DND-41 (cell line): Measurements from ENCODE around the gene FOXK1.

ENCODE experiments used
- ATAC-seq: fragments of 200-7000 bp; cut with Tn5 transposase; 3 replicates; pipeline ENCODE4 v1.9.1; 2021; ENCODE audit warnings: low read depth; ENCODE audit not compliant: insufficient read depth
- DNase-seq: peaks from one replicate; pipeline ENCODE4 v3.0.0-alpha.2; 2020
- H2AFZ ChIP-seq: 2 replicates; pipeline ENCODE4 v1.6.0; 2012; ENCODE audit warnings: low read depth, low read length
- H3K27ac ChIP-seq: 2 replicates; pipeline ENCODE4 v1.5.1; 2012; ENCODE audit warnings: low read length, inconsistent platforms
- H3K27me3 ChIP-seq: fragments of 200-600 bp; sonication (generic); 2 replicates; pipeline ENCODE4 v1.6.0; 2012; ENCODE audit warnings: low read length, mild to moderate bottlenecking, inconsistent platforms; ENCODE audit not compliant: insufficient read depth, poor library complexity
- H3K36me3 ChIP-seq: 2 replicates; pipeline ENCODE4 v1.5.1; 2012; ENCODE audit warnings: low read length, inconsistent platforms; ENCODE audit not compliant: insufficient read depth
- H3K4me1 ChIP-seq: 2 replicates; pipeline ENCODE4 v1.5.1; 2012; ENCODE audit warnings: mild to moderate bottlenecking, low read length; ENCODE audit not compliant: insufficient read depth
- H3K4me2 ChIP-seq: 2 replicates; pipeline ENCODE4 v1.6.0; 2012; ENCODE audit warnings: mild to moderate bottlenecking, moderate library complexity, low read length, inconsistent platforms; ENCODE audit not compliant: insufficient read depth
- H3K4me3 ChIP-seq, 2 experiments: fragments of 200-600 bp in 1 of 2; shearing (Covaris generic) in 1 of 2; 2 replicates each; pipeline ENCODE4 v1.5.1; 2012 to 2016; ENCODE audit warnings: inconsistent platforms in 2 of 2, low read length in 2 of 2, mild to moderate bottlenecking in 2 of 2, low read depth in 1 of 2, moderate library complexity in 1 of 2
- H3K79me2 ChIP-seq: 2 replicates; pipeline ENCODE4 v1.6.0; 2012; ENCODE audit warnings: low read length, inconsistent platforms; ENCODE audit not compliant: insufficient read depth
- H3K9ac ChIP-seq: 2 replicates; pipeline ENCODE4 v1.6.0; 2012; ENCODE audit warnings: low read depth, mild to moderate bottlenecking, inconsistent platforms, low read length, moderate library complexity
- H3K9me3 ChIP-seq: 2 replicates; pipeline ENCODE4 v1.5.1; 2012; ENCODE audit warnings: low read length, moderate library complexity, mild to moderate bottlenecking, inconsistent platforms; ENCODE audit not compliant: insufficient read depth, severe bottlenecking
- H4K20me1 ChIP-seq: 2 replicates; pipeline ENCODE4 v1.6.0; 2012; ENCODE audit warnings: low read length; ENCODE audit not compliant: insufficient read depth
- EZH2 ChIP-seq: IDR thresholded peaks from 3 replicates; pipeline ENCODE4 v1.6.1; 2012; ENCODE audit warnings: borderline replicate concordance, low read depth, mild to moderate bottlenecking, moderate library complexity, low read length, inconsistent platforms; ENCODE audit not compliant: severe bottlenecking
- TF ChIP-seq, protein P1 (sequence below): IDR thresholded peaks from 2 replicates; pipeline ENCODE4 v1.5.1; 2012; ENCODE audit warnings: borderline replicate concordance, low read length, moderate library complexity, mild to moderate bottlenecking; ENCODE audit not compliant: poor library complexity, severe bottlenecking; ENCODE audit errors: extremely low read depth

Gene FOXK1

DNA sequence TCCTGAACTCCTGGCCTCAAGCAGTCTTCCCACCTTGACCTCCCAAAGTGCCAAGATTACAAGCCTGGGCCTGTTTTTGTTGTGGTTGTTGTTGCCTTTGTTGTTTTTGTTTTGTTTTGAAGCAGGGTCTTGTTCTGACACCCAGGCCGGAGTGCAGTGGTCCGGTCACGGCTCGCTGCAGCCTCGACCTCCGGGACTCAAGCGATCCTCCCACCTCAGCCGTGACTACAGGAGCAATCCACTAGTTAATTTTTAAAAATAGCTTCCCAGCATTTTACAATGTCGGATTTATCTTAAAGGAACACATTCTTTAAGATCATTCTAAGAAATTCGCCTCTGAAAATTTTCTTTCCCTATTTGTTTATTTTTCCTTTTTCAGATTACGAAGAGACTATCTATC is 65.7 kb downstream of the FOXK1 start:
- Histone ChIP-seq H3K79me2 (peaks cover 72% of the 10 kb centered on the region), H4K20me1 (peaks cover 45% of the 10 kb centered on the region), H3K4me3 (no peak overlapping the region), H3K9ac (no peak overlapping the region), H3K9me3 (no peaks in the 10 kb centered on the region), H3K27me3 (no peaks in the 10 kb centered on the region), H3K27ac (no peak overlapping the region), H3K4me2 (no peak overlapping the region), H3K36me3 (peaks cover 54% of the 10 kb centered on the region), H3K4me1 (peaks cover 44% of the 10 kb centered on the region), H2AFZ (no peak overlapping the region)
- DNase-seq (no peak), ATAC-seq (no peak)
- no peak for TF ChIP-seq EZH2
- TF ChIP-seq, protein P1, sequence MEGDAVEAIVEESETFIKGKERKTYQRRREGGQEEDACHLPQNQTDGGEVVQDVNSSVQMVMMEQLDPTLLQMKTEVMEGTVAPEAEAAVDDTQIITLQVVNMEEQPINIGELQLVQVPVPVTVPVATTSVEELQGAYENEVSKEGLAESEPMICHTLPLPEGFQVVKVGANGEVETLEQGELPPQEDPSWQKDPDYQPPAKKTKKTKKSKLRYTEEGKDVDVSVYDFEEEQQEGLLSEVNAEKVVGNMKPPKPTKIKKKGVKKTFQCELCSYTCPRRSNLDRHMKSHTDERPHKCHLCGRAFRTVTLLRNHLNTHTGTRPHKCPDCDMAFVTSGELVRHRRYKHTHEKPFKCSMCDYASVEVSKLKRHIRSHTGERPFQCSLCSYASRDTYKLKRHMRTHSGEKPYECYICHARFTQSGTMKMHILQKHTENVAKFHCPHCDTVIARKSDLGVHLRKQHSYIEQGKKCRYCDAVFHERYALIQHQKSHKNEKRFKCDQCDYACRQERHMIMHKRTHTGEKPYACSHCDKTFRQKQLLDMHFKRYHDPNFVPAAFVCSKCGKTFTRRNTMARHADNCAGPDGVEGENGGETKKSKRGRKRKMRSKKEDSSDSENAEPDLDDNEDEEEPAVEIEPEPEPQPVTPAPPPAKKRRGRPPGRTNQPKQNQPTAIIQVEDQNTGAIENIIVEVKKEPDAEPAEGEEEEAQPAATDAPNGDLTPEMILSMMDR = no peak

DNA sequence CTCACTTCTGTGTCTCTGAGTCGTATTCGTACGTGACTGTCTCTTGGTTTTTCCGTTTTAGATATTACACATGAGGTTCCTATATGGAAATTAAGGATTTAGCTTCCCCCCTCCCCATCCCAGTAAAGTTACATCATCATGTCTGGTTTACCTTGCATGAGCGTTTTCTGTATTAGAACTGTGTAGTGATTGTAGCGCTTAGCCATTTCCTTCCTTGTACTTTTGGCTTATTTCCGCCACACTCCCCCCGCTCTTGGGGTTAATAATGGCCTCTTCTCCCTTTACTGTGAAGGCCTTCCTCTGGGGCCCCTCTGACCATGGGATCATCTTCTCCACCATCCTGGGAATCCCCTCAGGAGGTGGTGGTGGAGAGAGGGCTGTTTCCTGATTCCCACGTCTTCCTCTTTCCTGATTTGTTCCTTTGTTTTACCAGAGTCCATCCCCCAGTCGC is 66.2 kb downstream of the FOXK1 start:
- no peaks in the 10 kb centered on the region for H3K27me3 ChIP-seq
- no peak overlapping the region for H3K4me3 ChIP-seq
- no peak for DNase-seq
- no peak overlapping the region for H3K4me2 ChIP-seq
- no peak overlapping the region for H3K27ac ChIP-seq
- peaks cover 39% of the 10 kb centered on the region for H3K4me1 ChIP-seq
- H3K36me3 ChIP-seq = peaks cover 53% of the 10 kb centered on the region
- H4K20me1 ChIP-seq = peaks cover 45% of the 10 kb centered on the region
- H2AFZ ChIP-seq = no peak overlapping the region
- H3K9me3 ChIP-seq = no peaks in the 10 kb centered on the region
- TF ChIP-seq, protein P1 = no peak
- no peak for TF ChIP-seq EZH2
- no peak overlapping the region for H3K9ac ChIP-seq
- no peak for ATAC-seq
- H3K79me2 ChIP-seq = peaks cover 73% of the 10 kb centered on the region

DNA sequence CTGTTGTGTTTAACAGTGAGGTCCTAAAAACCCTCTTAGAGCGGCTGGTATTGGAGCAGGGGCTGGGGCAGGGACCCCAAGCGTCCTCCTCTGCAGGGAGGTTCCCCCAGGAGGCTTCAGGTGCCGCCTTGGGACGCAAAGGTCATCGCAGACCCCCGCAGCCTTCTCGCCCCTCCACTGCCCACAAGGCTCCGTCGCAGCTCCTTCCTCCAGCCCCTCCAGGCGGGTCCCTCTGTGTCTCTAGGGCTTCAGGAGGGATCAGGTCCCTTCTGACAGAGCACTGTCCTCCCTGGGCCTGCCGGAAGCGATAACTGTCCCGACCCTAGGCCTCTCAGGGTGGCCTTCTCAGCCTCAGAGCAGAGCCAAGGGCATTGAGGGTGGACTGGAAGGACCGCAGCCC is 67.3 kb downstream of the FOXK1 start:
- H3K4me2 ChIP-seq = no peak overlapping the region
- H4K20me1 ChIP-seq = peaks cover 53% of the 10 kb centered on the region
- no peak overlapping the region for H3K27ac ChIP-seq
- peaks cover 62% of the 10 kb centered on the region for H3K36me3 ChIP-seq
- H3K79me2 ChIP-seq = peaks cover 74% of the 10 kb centered on the region
- H3K27me3 ChIP-seq = no peaks in the 10 kb centered on the region
- no peak for ATAC-seq
- TF ChIP-seq EZH2 = no peak
- TF ChIP-seq, protein P1 = no peak
- no peak overlapping the region for H3K9ac ChIP-seq
- no peaks in the 10 kb centered on the region for H3K9me3 ChIP-seq
- peaks cover 28% of the 10 kb centered on the region for H3K4me1 ChIP-seq
- H2AFZ ChIP-seq = no peak overlapping the region
- no peak for DNase-seq
- H3K4me3 ChIP-seq = no peak overlapping the region

DNA sequence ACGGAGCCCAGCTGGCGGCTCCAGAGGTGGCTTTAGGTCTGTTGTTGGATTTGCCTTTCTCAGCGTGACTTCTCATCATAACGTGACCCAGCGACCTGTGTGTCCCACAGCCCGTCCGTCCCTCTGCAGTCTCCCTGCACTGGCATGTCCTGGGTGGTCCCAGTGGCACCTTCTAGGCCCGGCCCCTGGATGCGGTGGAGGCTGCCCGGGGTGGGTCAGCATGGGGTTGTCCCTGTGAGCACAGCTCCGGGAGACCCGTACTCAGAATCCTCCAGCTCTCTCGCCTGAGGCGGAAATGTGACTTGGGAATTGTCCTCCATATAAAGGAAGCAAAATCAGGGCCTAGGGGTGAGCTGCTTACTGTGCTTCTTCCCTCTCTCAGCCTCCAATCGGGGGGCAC is 67.7 kb downstream of the FOXK1 start:
- H3K27me3 ChIP-seq = no peaks in the 10 kb centered on the region
- H3K4me1 ChIP-seq = peaks cover 24% of the 10 kb centered on the region
- no peaks in the 10 kb centered on the region for H3K9me3 ChIP-seq
- no peak overlapping the region for H3K4me3 ChIP-seq
- no peak overlapping the region for H3K4me2 ChIP-seq
- TF ChIP-seq, protein P1 = no peak
- no peak for TF ChIP-seq EZH2
- peaks cover 74% of the 10 kb centered on the region for H3K79me2 ChIP-seq
- H3K9ac ChIP-seq = no peak overlapping the region
- no peak overlapping the region for H2AFZ ChIP-seq
- DNase-seq (no peak), ATAC-seq (no peak)
- peaks cover 55% of the 10 kb centered on the region for H4K20me1 ChIP-seq
- no peak overlapping the region for H3K27ac ChIP-seq
- peaks cover 66% of the 10 kb centered on the region for H3K36me3 ChIP-seq
